H1 (cell line): ENCODE data around the gene CYRIA.

Source experiments
- BCL11A ChIP-seq, 2 experiments: IDR thresholded peaks; one replicate each; pipeline ENCODE4 v1.6.1; 2011; ENCODE audit warnings: low read depth in 2 of 2, low read length in 2 of 2, mild to moderate bottlenecking in 2 of 2
- BRCA1 ChIP-seq: IDR thresholded peaks from 2 replicates; pipeline ENCODE4 v1.6.1; 2012; ENCODE audit warnings: low read depth, low read length, improper control_type of control experiment
- EZH2 ChIP-seq: fragments of 200-600 bp; sonication (generic); IDR thresholded peaks from 2 replicates; pipeline ENCODE4 v1.7.1; 2012; ENCODE audit warnings: low read depth, mild to moderate bottlenecking, moderate library complexity, low read length, inconsistent platforms; ENCODE audit not compliant: severe bottlenecking
- HDAC2 ChIP-seq, 2 experiments: fragments of 300-600 bp in 1 of 2; sonication (generic) in 1 of 2; IDR thresholded peaks; 2 replicates each; pipeline ENCODE4 v1.6.1; 2011 to 2012; ENCODE audit warnings: low read depth in 2 of 2, low read length in 2 of 2, mild to moderate bottlenecking in 2 of 2, moderate library complexity in 2 of 2, borderline replicate concordance in 1 of 2, inconsistent platforms in 1 of 2
- JUND ChIP-seq: IDR thresholded peaks from 2 replicates; pipeline ENCODE4 v1.6.1; 2011; ENCODE audit warnings: mild to moderate bottlenecking, improper control_type of control experiment, low read length
- MAFK ChIP-seq: IDR thresholded peaks from 2 replicates; pipeline ENCODE4 v1.6.1; 2012; ENCODE audit warnings: low read depth, mild to moderate bottlenecking, improper control_type of control experiment, low read length
- PHF8 ChIP-seq: fragments of 200-600 bp; sonication (generic); conservative IDR thresholded peaks from 2 replicates; pipeline ENCODE4 v1.7.1; 2012; ENCODE audit warnings: low read depth, mild to moderate bottlenecking, inconsistent platforms, low read length, moderate library complexity
- POLR2A ChIP-seq, 2 experiments: IDR thresholded peaks; 1 replicate in 1 of 2; 2 replicates in 1 of 2; pipeline ENCODE4 v1.6.1; 2011; ENCODE audit warnings: low read depth in 2 of 2, low read length in 2 of 2, mild to moderate bottlenecking in 2 of 2; ENCODE audit errors: control extremely low read depth in 1 of 2
- POLR2AphosphoS5 ChIP-seq: IDR thresholded peaks from 2 replicates; pipeline ENCODE4 v1.6.1; 2011; ENCODE audit warnings: low read depth, low read length
- RXRA ChIP-seq: IDR thresholded peaks from 2 replicates; pipeline ENCODE4 v1.6.1; 2011; ENCODE audit warnings: low read depth, mild to moderate bottlenecking, low read length, moderate library complexity; ENCODE audit not compliant: insufficient read depth
- ZNF274 ChIP-seq: IDR thresholded peaks from 2 replicates; pipeline ENCODE4 v1.7.0; 2012; ENCODE audit warnings: low read length, borderline replicate concordance; ENCODE audit errors: extremely low read depth
- TF ChIP-seq, protein P1 (sequence below), 3 experiments: IDR thresholded peaks; 1 replicate in 2 of 3; 2 replicates in 1 of 3; pipeline versions ENCODE4 v1.5.1 to v1.6.1; 2011; ENCODE audit warnings: low read length in 3 of 3, mild to moderate bottlenecking in 3 of 3, inconsistent platforms in 2 of 3, low read depth in 1 of 3, moderate library complexity in 1 of 3; ENCODE audit not compliant: insufficient read depth in 1 of 3; ENCODE audit errors: control extremely low read depth in 1 of 3
- TF ChIP-seq, protein P2 (sequence below): IDR thresholded peaks from 2 replicates; pipeline ENCODE4 v1.6.1; 2011; ENCODE audit warnings: low read depth, mild to moderate bottlenecking, low read length; ENCODE audit not compliant: insufficient read depth
- TF ChIP-seq, protein P3 (sequence below): IDR thresholded peaks from 2 replicates; pipeline ENCODE4 v1.6.1; 2012; ENCODE audit warnings: inconsistent platforms

DNA sequence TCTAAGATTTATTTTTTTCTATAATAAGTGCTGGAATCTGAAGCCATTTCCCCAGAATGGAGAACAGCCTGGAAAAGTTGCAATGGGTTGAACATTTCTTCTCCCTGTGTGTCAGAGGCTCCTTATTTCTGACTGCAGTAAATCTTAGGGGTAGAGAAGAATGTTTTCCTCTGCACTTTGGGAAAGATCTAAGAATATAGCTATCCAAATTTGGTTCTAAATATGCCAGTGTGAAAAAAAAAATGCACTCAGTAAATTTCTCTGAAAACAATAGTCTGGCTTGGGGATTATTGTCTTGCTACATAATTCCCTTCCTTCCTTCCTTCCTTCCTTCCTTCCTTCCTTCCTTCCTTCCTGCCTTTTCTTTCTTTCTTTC, 19.7 kb upstream of the CYRIA start:
- TF ChIP-seq POLR2A (IDR thresholded peaks at IDR 0.05; ENCODE audit: control extremely low read depth in 1 of 2, low read depth in 2 of 2, low read length in 2 of 2): no peak
- TF ChIP-seq, protein P1, sequence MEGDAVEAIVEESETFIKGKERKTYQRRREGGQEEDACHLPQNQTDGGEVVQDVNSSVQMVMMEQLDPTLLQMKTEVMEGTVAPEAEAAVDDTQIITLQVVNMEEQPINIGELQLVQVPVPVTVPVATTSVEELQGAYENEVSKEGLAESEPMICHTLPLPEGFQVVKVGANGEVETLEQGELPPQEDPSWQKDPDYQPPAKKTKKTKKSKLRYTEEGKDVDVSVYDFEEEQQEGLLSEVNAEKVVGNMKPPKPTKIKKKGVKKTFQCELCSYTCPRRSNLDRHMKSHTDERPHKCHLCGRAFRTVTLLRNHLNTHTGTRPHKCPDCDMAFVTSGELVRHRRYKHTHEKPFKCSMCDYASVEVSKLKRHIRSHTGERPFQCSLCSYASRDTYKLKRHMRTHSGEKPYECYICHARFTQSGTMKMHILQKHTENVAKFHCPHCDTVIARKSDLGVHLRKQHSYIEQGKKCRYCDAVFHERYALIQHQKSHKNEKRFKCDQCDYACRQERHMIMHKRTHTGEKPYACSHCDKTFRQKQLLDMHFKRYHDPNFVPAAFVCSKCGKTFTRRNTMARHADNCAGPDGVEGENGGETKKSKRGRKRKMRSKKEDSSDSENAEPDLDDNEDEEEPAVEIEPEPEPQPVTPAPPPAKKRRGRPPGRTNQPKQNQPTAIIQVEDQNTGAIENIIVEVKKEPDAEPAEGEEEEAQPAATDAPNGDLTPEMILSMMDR (IDR thresholded peaks at IDR 0.05; ENCODE audit: control extremely low read depth in 1 of 3, insufficient read depth in 1 of 3, low read depth in 1 of 3, low read length in 3 of 3): no peak
- no peak for TF ChIP-seq RXRA
- no peak for TF ChIP-seq POLR2AphosphoS5
- no peak for TF ChIP-seq JUND
- TF ChIP-seq ZNF274: no peak
- TF ChIP-seq, protein P2, sequence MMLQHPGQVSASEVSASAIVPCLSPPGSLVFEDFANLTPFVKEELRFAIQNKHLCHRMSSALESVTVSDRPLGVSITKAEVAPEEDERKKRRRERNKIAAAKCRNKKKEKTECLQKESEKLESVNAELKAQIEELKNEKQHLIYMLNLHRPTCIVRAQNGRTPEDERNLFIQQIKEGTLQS: no peak
- no peak for TF ChIP-seq BCL11A (IDR thresholded peaks at IDR 0.05; ENCODE audit: low read depth in 2 of 2, low read length in 2 of 2)
- TF ChIP-seq, protein P3, sequence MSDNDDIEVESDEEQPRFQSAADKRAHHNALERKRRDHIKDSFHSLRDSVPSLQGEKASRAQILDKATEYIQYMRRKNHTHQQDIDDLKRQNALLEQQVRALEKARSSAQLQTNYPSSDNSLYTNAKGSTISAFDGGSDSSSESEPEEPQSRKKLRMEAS: no peak
- TF ChIP-seq HDAC2 (IDR thresholded peaks at IDR 0.05; ENCODE audit: borderline replicate concordance in 1 of 2, low read depth in 2 of 2, low read length in 2 of 2): no peak
- TF ChIP-seq EZH2: no peak
- TF ChIP-seq BRCA1: no peak
- no peak for TF ChIP-seq PHF8
- no peak for TF ChIP-seq MAFK
